ENCODE data around the gene GRPEL1.

GRCh38 chr4:7029921-7030320 is 37.9 kb downstream of the GRPEL1 start:
- TF ChIP-seq GABPA (IDR thresholded peaks at IDR 0.05 in 1 of 2, conservative IDR thresholded peaks at IDR 0.05 in 1 of 2): no peak
- no peak for TF ChIP-seq YY1 (IDR thresholded peaks at IDR 0.05)
- no peak for TF ChIP-seq CTCF (IDR thresholded peaks at IDR 0.05; ENCODE audit: low read depth, low read length, missing input control)
- TF ChIP-seq FOXA1 (IDR thresholded peaks at IDR 0.05): no peak
